ENCODE results near the gene SLC37A3.

DNA sequence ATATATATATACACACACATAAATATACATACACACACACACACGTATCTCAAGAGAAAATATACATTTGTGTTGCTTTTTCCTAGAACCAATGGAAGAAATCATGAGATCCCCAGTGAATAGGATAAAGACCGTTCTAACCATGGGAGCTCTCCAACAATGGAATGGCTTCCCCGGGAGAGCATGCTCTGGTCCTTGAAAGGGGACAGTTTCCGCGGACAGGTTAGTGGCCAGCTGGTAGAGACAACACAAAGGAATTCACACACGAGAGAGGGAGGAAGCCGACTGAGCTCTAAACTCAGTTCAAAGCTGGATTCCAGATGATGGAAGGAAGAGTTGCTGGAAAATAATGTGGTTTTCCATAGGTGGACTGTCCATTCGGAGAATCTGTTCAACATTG is 72.7 kb downstream of the SLC37A3 start:
- TF ChIP-seq POLR2AphosphoS5 (IDR thresholded peaks at IDR 0.05) (no peak), POLR2A (IDR thresholded peaks at IDR 0.05) (no peak), EP300 (IDR thresholded peaks at IDR 0.05) (no peak)
- TF ChIP-seq, protein P1, sequence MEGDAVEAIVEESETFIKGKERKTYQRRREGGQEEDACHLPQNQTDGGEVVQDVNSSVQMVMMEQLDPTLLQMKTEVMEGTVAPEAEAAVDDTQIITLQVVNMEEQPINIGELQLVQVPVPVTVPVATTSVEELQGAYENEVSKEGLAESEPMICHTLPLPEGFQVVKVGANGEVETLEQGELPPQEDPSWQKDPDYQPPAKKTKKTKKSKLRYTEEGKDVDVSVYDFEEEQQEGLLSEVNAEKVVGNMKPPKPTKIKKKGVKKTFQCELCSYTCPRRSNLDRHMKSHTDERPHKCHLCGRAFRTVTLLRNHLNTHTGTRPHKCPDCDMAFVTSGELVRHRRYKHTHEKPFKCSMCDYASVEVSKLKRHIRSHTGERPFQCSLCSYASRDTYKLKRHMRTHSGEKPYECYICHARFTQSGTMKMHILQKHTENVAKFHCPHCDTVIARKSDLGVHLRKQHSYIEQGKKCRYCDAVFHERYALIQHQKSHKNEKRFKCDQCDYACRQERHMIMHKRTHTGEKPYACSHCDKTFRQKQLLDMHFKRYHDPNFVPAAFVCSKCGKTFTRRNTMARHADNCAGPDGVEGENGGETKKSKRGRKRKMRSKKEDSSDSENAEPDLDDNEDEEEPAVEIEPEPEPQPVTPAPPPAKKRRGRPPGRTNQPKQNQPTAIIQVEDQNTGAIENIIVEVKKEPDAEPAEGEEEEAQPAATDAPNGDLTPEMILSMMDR (IDR thresholded peaks at IDR 0.05), result no peak

Data from upper lobe of left lung (tissue), 4 donors.